GM18507 (cell line): Measurements from ENCODE around the gene TRPM2.

Experiments
- DNase-seq: peaks from one replicate; pipeline ENCODE4 v3.0.0; 2011; ENCODE audit warnings: low read depth; ENCODE audit not compliant: insufficient read length; ENCODE audit errors: extremely low spot score
- FAIRE-seq: peaks from 2 replicates; lab custom pipeline; 2011; peaks lifted over from hg19 to GRCh38; lab: Jason Lieb, UNC

The TRPM2 gene

GRCh38 chr21:44449473-44450363, 96.3 kb downstream of the TRPM2 start:
- DNase-seq (no peak), FAIRE-seq (no peak)

- no peak for DNase-seq
- no peak for FAIRE-seq
Observed at GRCh38 chr21:44450402-44450801, 97.0 kb downstream of the TRPM2 start.

GRCh38 chr21:44450999-44451398, 97.6 kb downstream of the TRPM2 start:
- DNase-seq = no peak
- no peak for FAIRE-seq

GRCh38 chr21:44453120-44453519, 99.7 kb downstream of the TRPM2 start:
- FAIRE-seq = no peak
- DNase-seq = no peak

- FAIRE-seq = no peak
- no peak for DNase-seq
Observed at GRCh38 chr21:44454058-44454457, 100.6 kb downstream of the TRPM2 start.

GRCh38 chr21:44454747-44455523, 101.5 kb downstream of the TRPM2 start, which contains the start of gene LRRC3:
TSS of gene LRRC3 (plus strand) at chr21:44455510. CDS start at chr21:44456645, 1,135 bp downstream.
- FAIRE-seq = peak; percentile 65
- DNase-seq = peak; percentile 90

GRCh38 chr21:44455524-44456213, 102.2 kb downstream of the TRPM2 start:
- DNase-seq (peak; percentile 28), FAIRE-seq (no peak)

GRCh38 chr21:44456214-44456914, 102.9 kb downstream of the TRPM2 start:
- no peak for DNase-seq
- no peak for FAIRE-seq

GRCh38 chr21:44456915-44457736, 103.7 kb downstream of the TRPM2 start:
- DNase-seq (no peak), FAIRE-seq (no peak)

GRCh38 chr21:44458971-44459711, 105.7 kb downstream of the TRPM2 start:
- no peak for FAIRE-seq
- DNase-seq = no peak

GRCh38 chr21:44459712-44460440, 106.5 kb downstream of the TRPM2 start:
- DNase-seq (no peak), FAIRE-seq (no peak)

- no peak for FAIRE-seq
- no peak for DNase-seq
Observed at GRCh38 chr21:44460441-44460755, 107.0 kb downstream of the TRPM2 start.

- no peak for DNase-seq
- FAIRE-seq = no peak
Observed at GRCh38 chr21:44461005-44461404, 107.6 kb downstream of the TRPM2 start.

GRCh38 chr21:44461464-44462001, 108.1 kb downstream of the TRPM2 start:
- DNase-seq = no peak
- FAIRE-seq = no peak

- FAIRE-seq = no peak
- DNase-seq = no peak
Observed at GRCh38 chr21:44462086-44462833, 108.8 kb downstream of the TRPM2 start.

- FAIRE-seq (no peak), DNase-seq (no peak)
Observed at GRCh38 chr21:44462834-44463200, 109.4 kb downstream of the TRPM2 start.

GRCh38 chr21:44463724-44464123, 110.3 kb downstream of the TRPM2 start:
- FAIRE-seq = no peak
- DNase-seq = no peak
